NCI-H82 treated with DMSO at 0.1 percent for 48 hours (cell line): Measurements from ENCODE around the gene PRTFDC1.
"Not testable (repeated sequence)": the region's sequence is repeated elsewhere in the genome, so short reads cannot be mapped to it uniquely, and the experiment has no call there.

Experiments used
- DNase-seq: peaks from one replicate; lab custom pipeline; 2025; ENCODE audit not compliant: unreplicated experiment; lab: John Stamatoyannopoulos, UW

The PRTFDC1 gene

GRCh38 chr10:24849501-24850299 is 102.7 kb downstream of the PRTFDC1 start:
- no peak for DNase-seq

GRCh38 chr10:24849051-24849450 is 103.4 kb downstream of the PRTFDC1 start:
- no peak for DNase-seq

- no peak for DNase-seq
Measured at GRCh38 chr10:24848195-24848594, 104.2 kb downstream of the PRTFDC1 start.

GRCh38 chr10:24847112-24848070 is 105.0 kb downstream of the PRTFDC1 start:
- no peak for DNase-seq

- no peak for DNase-seq
Measured at GRCh38 chr10:24844742-24845141, 107.7 kb downstream of the PRTFDC1 start.

GRCh38 chr10:24843256-24843655 is 109.2 kb downstream of the PRTFDC1 start:
- no peak for DNase-seq

- no peak for DNase-seq
Measured at GRCh38 chr10:24842856-24843255, 109.5 kb downstream of the PRTFDC1 start.

GRCh38 chr10:24841530-24841929 is 110.9 kb downstream of the PRTFDC1 start:
- no peak for DNase-seq

GRCh38 chr10:24840784-24841183 is 111.6 kb downstream of the PRTFDC1 start:
- DNase-seq: no peak

- DNase-seq: not testable (repeated sequence)
Measured at GRCh38 chr10:24837781-24838180, 114.6 kb downstream of the PRTFDC1 start.

- no peak for DNase-seq
Measured at GRCh38 chr10:24834869-24835268, 117.5 kb downstream of the PRTFDC1 start.

- no peak for DNase-seq
Measured at GRCh38 chr10:24826009-24826408, 126.4 kb downstream of the PRTFDC1 start.

GRCh38 chr10:24825551-24825950 is 126.9 kb downstream of the PRTFDC1 start:
- no peak for DNase-seq

GRCh38 chr10:24824536-24824935 is 127.9 kb downstream of the PRTFDC1 start:
- no peak for DNase-seq

- DNase-seq: no peak
Measured at GRCh38 chr10:24824124-24824523, 128.3 kb downstream of the PRTFDC1 start.

- no peak for DNase-seq
Measured at GRCh38 chr10:24822590-24822989, 129.8 kb downstream of the PRTFDC1 start.

- no peak for DNase-seq
Measured at GRCh38 chr10:24821986-24822385, 130.4 kb downstream of the PRTFDC1 start.

GRCh38 chr10:24816868-24817396 is 135.5 kb downstream of the PRTFDC1 start:
- no peak for DNase-seq

GRCh38 chr10:24814568-24815313 is 137.7 kb downstream of the PRTFDC1 start:
- no peak for DNase-seq

GRCh38 chr10:24813856-24814255 is 138.6 kb downstream of the PRTFDC1 start:
- no peak for DNase-seq

GRCh38 chr10:24806262-24806661 is 146.1 kb downstream of the PRTFDC1 start:
- DNase-seq: no peak
